SH-SY5Y (cell line): ENCODE data around the gene GRAMD2A.

Source experiments
- GATA2 ChIP-seq: IDR thresholded peaks from 2 replicates; pipeline ENCODE4 v1.6.1; 2011; ENCODE audit warnings: mild to moderate bottlenecking, low read depth, low read length
- GATA3 ChIP-seq: IDR thresholded peaks from 2 replicates; pipeline ENCODE4 v1.6.1; 2011; ENCODE audit warnings: low read depth, mild to moderate bottlenecking, low read length, moderate library complexity

The GRAMD2A gene

GRCh38 chr15:72169921-72170611, 27.5 kb downstream of the GRAMD2A start:
- TF ChIP-seq GATA2 (no peak), GATA3 (no peak)

GRCh38 chr15:72169236-72169920, 28.2 kb downstream of the GRAMD2A start:
- TF ChIP-seq GATA3 (no peak), GATA2 (no peak)

GRCh38 chr15:72168808-72169190, 28.8 kb downstream of the GRAMD2A start:
- TF ChIP-seq GATA2 (no peak), GATA3 (no peak)

- no peak for TF ChIP-seq GATA2
- TF ChIP-seq GATA3, result no peak
These were observed 29.3 kb downstream of the GRAMD2A start for GRCh38 chr15:72168131-72168807.

GRCh38 chr15:72167445-72167844, 30.1 kb downstream of the GRAMD2A start:
- TF ChIP-seq GATA2 (no peak), GATA3 (no peak)

GRCh38 chr15:72166716-72167417, 30.7 kb downstream of the GRAMD2A start:
- no peak for TF ChIP-seq GATA2

GRCh38 chr15:72163719-72164118, 33.9 kb downstream of the GRAMD2A start:
- no peak for TF ChIP-seq GATA3
- no peak for TF ChIP-seq GATA2

GRCh38 chr15:72162569-72162968, 35.0 kb downstream of the GRAMD2A start:
- TF ChIP-seq GATA2, result no peak

GRCh38 chr15:72161361-72162132, 36.0 kb downstream of the GRAMD2A start:
- TF ChIP-seq GATA3 (no peak), GATA2 (no peak)

GRCh38 chr15:72160696-72161245, 36.8 kb downstream of the GRAMD2A start:
- no peak for TF ChIP-seq GATA2
- no peak for TF ChIP-seq GATA3

- TF ChIP-seq GATA2 (no peak), GATA3 (no peak)
These were observed 40.7 kb downstream of the GRAMD2A start for GRCh38 chr15:72156928-72157327.

- no peak for TF ChIP-seq GATA2
- TF ChIP-seq GATA3, result no peak
These were observed 41.7 kb downstream of the GRAMD2A start for GRCh38 chr15:72155635-72156616.
